Fibroblast of skin of left quadriceps (primary cell): Measurements from ENCODE around the gene OS9.
"Not testable (repeated sequence)": the region's sequence is repeated elsewhere in the genome, so short reads cannot be mapped to it uniquely, and the experiment has no call there.

Experiments used
- DNase-seq, 2 experiments: peaks; one replicate each; pipeline ENCODE4 v3.0.0-alpha.2; 2013; ENCODE audit warnings: low read depth in 2 of 2

Gene OS9

GRCh38 chr12:57695770-57696432, 2.0 kb downstream of the OS9 start:
- no peak for DNase-seq

- no peak for DNase-seq
Measured at GRCh38 chr12:57697076-57697475, 3.1 kb downstream of the OS9 start.

- DNase-seq = no peak
Measured at GRCh38 chr12:57698414-57698813, 4.5 kb downstream of the OS9 start.

- no peak for DNase-seq
Measured at GRCh38 chr12:57700317-57700716, 6.4 kb downstream of the OS9 start.

GRCh38 chr12:57707250-57707649, 13.3 kb downstream of the OS9 start:
- no peak for DNase-seq

GRCh38 chr12:57708296-57708695, 14.4 kb downstream of the OS9 start:
- DNase-seq = no peak

GRCh38 chr12:57712701-57713100, 18.8 kb downstream of the OS9 start:
- DNase-seq = no peak

GRCh38 chr12:57713209-57713608, 19.3 kb downstream of the OS9 start:
- DNase-seq = no peak

GRCh38 chr12:57715036-57715748, 21.3 kb downstream of the OS9 start:
- not testable (repeated sequence) for DNase-seq

GRCh38 chr12:57715786-57716185, 21.9 kb downstream of the OS9 start:
- DNase-seq = no peak

- no peak for DNase-seq
Measured at GRCh38 chr12:57716305-57716704, 22.4 kb downstream of the OS9 start.

- no peak for DNase-seq
Measured at GRCh38 chr12:57717131-57717530, 23.2 kb downstream of the OS9 start.

- no peak for DNase-seq
Measured at GRCh38 chr12:57717846-57718640, 24.1 kb downstream of the OS9 start.

GRCh38 chr12:57718641-57719528, 25.0 kb downstream of the OS9 start:
- DNase-seq = no peak

GRCh38 chr12:57719777-57720605, 26.1 kb downstream of the OS9 start:
- DNase-seq = no peak

GRCh38 chr12:57720606-57721595, 27.0 kb downstream of the OS9 start:
- no peak for DNase-seq

GRCh38 chr12:57721846-57722608, 28.1 kb downstream of the OS9 start:
- not testable (repeated sequence) for DNase-seq

- DNase-seq = no peak
Measured at GRCh38 chr12:57722716-57723629, 29.0 kb downstream of the OS9 start.
